Neural cell (in vitro differentiated cells): ENCODE measurements around the gene C8A.

Experiments used
- CTCF ChIP-seq: fragments of 450-650 bp; IDR thresholded peaks from 2 replicates; pipeline ENCODE4 v1.5.1; 2014; ENCODE audit warnings: antibody characterized with exemption, mild to moderate bottlenecking, moderate library complexity; ENCODE audit not compliant: poor library complexity, severe bottlenecking
- EP300 ChIP-seq: fragments of 450-650 bp; conservative IDR thresholded peaks from 2 replicates; pipeline ENCODE4 v1.6.1; 2014; ENCODE audit warnings: antibody characterized with exemption, mild to moderate bottlenecking, moderate library complexity; ENCODE audit not compliant: poor library complexity, severe bottlenecking
- EZH2 ChIP-seq: fragments of 200-600, 300-800 bp; shearing (Covaris generic), sonication (generic); IDR thresholded peaks from 2 replicates; pipeline ENCODE4 v1.6.1; 2014; ENCODE audit warnings: antibody characterized with exemption, low read length, borderline replicate concordance, mild to moderate bottlenecking; ENCODE audit not compliant: insufficient read depth, poor library complexity, severe bottlenecking
- RAD21 ChIP-seq: fragments of 450-650 bp; conservative IDR thresholded peaks from 2 replicates; pipeline ENCODE4 v1.6.1; 2014; ENCODE audit warnings: antibody characterized with exemption, mild to moderate bottlenecking, moderate library complexity
- REST ChIP-seq: IDR thresholded peaks from 2 replicates; pipeline ENCODE4 v1.6.1; 2012; ENCODE audit warnings: borderline replicate concordance
- SMC3 ChIP-seq: fragments of 450-650 bp; conservative IDR thresholded peaks from 2 replicates; pipeline ENCODE4 v1.6.1; 2014; ENCODE audit warnings: antibody characterized with exemption, mild to moderate bottlenecking, moderate library complexity; ENCODE audit not compliant: poor library complexity

- no peak for TF ChIP-seq EZH2
- TF ChIP-seq CTCF, result no peak
- no peak for TF ChIP-seq EP300
- TF ChIP-seq RAD21, result no peak
- TF ChIP-seq SMC3, result no peak
- no peak for TF ChIP-seq REST
Measured at GRCh38 chr1:56954664-56955063, 100.1 kb downstream of the C8A start.
